Measurements from ENCODE around the gene C10orf71.

DNA sequence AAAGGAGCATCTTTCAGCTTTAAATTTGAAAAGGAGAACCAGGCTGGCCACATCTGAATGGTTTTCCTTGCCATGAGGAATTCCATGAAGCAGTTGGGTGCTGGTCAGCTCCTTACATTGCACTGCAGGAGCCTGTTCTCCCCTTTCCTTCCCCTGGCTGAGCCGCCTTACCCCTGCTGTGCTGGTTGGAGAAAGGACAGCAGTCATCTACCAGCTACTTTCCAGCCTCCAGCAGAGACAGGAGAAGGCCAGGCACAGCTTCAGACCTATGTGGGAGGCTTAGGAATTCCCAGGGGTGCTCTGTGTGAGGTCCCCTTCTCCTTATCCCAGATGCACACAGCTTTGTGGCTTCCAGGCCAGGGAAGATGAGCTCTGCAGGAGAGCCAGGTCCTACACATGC, 4.7 kb downstream of the C10orf71 start:
- TF ChIP-seq, protein P1, sequence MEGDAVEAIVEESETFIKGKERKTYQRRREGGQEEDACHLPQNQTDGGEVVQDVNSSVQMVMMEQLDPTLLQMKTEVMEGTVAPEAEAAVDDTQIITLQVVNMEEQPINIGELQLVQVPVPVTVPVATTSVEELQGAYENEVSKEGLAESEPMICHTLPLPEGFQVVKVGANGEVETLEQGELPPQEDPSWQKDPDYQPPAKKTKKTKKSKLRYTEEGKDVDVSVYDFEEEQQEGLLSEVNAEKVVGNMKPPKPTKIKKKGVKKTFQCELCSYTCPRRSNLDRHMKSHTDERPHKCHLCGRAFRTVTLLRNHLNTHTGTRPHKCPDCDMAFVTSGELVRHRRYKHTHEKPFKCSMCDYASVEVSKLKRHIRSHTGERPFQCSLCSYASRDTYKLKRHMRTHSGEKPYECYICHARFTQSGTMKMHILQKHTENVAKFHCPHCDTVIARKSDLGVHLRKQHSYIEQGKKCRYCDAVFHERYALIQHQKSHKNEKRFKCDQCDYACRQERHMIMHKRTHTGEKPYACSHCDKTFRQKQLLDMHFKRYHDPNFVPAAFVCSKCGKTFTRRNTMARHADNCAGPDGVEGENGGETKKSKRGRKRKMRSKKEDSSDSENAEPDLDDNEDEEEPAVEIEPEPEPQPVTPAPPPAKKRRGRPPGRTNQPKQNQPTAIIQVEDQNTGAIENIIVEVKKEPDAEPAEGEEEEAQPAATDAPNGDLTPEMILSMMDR (IDR thresholded peaks at IDR 0.05) = no peak
- TF ChIP-seq POLR2AphosphoS5 (IDR thresholded peaks at IDR 0.05) = no peak
- no peak for TF ChIP-seq POLR2A (IDR thresholded peaks at IDR 0.05)
